GM23248 (cell line): Measurements from ENCODE around the gene TGIF1.

Experiments
- EZH2 ChIP-seq: fragments of 200-600 bp; sonication (generic); IDR thresholded peaks from 2 replicates; pipeline ENCODE4 v1.6.1; 2018; ENCODE audit warnings: antibody characterized with exemption, mild to moderate bottlenecking; ENCODE audit not compliant: insufficient read depth, poor library complexity, severe bottlenecking
- EZH2phosphoT487 ChIP-seq: fragments of 200-600 bp; sonication (generic); IDR thresholded peaks from 2 replicates; pipeline ENCODE4 v1.6.1; 2018; ENCODE audit warnings: antibody characterized with exemption, moderate library complexity, mild to moderate bottlenecking, low read depth; ENCODE audit not compliant: insufficient read depth

DNA sequence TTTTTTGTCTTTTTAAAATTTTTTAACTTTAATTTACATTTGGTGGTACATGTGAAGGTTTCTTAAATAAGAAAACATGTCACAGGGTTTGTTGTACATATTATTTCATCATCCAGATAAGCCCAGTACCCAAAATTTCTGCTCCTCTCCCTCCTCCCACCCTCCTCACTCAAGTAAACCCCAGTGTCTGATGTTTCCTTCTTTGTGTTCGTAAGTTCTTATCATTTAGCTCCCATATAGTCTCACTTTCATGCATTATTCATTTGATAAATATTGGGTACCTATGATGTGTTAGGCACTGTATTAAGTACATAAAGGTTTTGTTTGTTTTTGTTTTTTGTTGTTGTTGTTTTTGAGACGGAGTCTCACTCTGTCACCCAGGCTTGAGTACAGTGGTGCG, 5.7 kb upstream of the TGIF1 start:
- TF ChIP-seq EZH2 (no peak), EZH2phosphoT487 (no peak)
